Femur (tissue), 1 donor: Measurements from ENCODE around the gene ETDB.
"Not testable (repeated sequence)": the region's sequence is repeated elsewhere in the genome, so short reads cannot be mapped to it uniquely, and the experiment has no call there.

ENCODE experiments used
- DNase-seq: peaks from one replicate; pipeline ENCODE4 v3.0.0-alpha.2; 2017

Gene ETDB

GRCh38 chrX:135120056-135120576 is at the start of gene ETDB:
Gene ETDB, minus strand, starts transcription at chrX:135120526. Its CDS starts 1,265 bp downstream, at chrX:135119261.
- not testable (repeated sequence) for DNase-seq

- DNase-seq = not testable (repeated sequence)
Observed at GRCh38 chrX:135169534-135169933, 49.2 kb upstream of the ETDB start.

- no peak for DNase-seq
Observed at GRCh38 chrX:135168486-135168885, 48.2 kb upstream of the ETDB start.

- not testable (repeated sequence) for DNase-seq
Observed at GRCh38 chrX:135154688-135155087, 34.4 kb upstream of the ETDB start.

- not testable (repeated sequence) for DNase-seq
Observed at GRCh38 chrX:135126145-135126544, 5.8 kb upstream of the ETDB start.

GRCh38 chrX:135116064-135116463 is 4.3 kb downstream of the ETDB start:
- DNase-seq = not testable (repeated sequence)

- no peak for DNase-seq
Observed at GRCh38 chrX:135114392-135114791, 5.9 kb downstream of the ETDB start.

- DNase-seq = no peak
Observed at GRCh38 chrX:135112743-135113142, 7.6 kb downstream of the ETDB start.

- DNase-seq = no peak
Observed at GRCh38 chrX:135112096-135112729, 8.1 kb downstream of the ETDB start.

GRCh38 chrX:135109554-135109953 is 10.8 kb downstream of the ETDB start:
- DNase-seq = no peak

GRCh38 chrX:135099493-135099783 is 20.9 kb downstream of the ETDB start:
- DNase-seq = no peak

GRCh38 chrX:135097196-135097744 is 23.1 kb downstream of the ETDB start:
- DNase-seq = not testable (repeated sequence)

- no peak for DNase-seq
Observed at GRCh38 chrX:135095715-135096114, 24.6 kb downstream of the ETDB start.

- DNase-seq = no peak
Observed at GRCh38 chrX:135094726-135095125, 25.6 kb downstream of the ETDB start.

GRCh38 chrX:135089126-135089525 is 31.2 kb downstream of the ETDB start:
- no peak for DNase-seq

- no peak for DNase-seq
Observed at GRCh38 chrX:135087867-135088266, 32.5 kb downstream of the ETDB start.

- no peak for DNase-seq
Observed at GRCh38 chrX:135086197-135086854, 34.0 kb downstream of the ETDB start.

- no peak for DNase-seq
Observed at GRCh38 chrX:135081693-135082404, 38.5 kb downstream of the ETDB start.
